ENCODE results near the gene OBI1.

Gene OBI1, protein sequence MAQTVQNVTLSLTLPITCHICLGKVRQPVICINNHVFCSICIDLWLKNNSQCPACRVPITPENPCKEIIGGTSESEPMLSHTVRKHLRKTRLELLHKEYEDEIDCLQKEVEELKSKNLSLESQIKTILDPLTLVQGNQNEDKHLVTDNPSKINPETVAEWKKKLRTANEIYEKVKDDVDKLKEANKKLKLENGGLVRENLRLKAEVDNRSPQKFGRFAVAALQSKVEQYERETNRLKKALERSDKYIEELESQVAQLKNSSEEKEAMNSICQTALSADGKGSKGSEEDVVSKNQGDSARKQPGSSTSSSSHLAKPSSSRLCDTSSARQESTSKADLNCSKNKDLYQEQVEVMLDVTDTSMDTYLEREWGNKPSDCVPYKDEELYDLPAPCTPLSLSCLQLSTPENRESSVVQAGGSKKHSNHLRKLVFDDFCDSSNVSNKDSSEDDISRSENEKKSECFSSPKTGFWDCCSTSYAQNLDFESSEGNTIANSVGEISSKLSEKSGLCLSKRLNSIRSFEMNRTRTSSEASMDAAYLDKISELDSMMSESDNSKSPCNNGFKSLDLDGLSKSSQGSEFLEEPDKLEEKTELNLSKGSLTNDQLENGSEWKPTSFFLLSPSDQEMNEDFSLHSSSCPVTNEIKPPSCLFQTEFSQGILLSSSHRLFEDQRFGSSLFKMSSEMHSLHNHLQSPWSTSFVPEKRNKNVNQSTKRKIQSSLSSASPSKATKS

GRCh38 chr13:78658630-78659449 is at the start of gene OBI1:
OBI1 (minus strand) TSS chr13:78659155; CDS start chr13:78659120, 35 bp downstream.
- TF ChIP-seq, protein P1, sequence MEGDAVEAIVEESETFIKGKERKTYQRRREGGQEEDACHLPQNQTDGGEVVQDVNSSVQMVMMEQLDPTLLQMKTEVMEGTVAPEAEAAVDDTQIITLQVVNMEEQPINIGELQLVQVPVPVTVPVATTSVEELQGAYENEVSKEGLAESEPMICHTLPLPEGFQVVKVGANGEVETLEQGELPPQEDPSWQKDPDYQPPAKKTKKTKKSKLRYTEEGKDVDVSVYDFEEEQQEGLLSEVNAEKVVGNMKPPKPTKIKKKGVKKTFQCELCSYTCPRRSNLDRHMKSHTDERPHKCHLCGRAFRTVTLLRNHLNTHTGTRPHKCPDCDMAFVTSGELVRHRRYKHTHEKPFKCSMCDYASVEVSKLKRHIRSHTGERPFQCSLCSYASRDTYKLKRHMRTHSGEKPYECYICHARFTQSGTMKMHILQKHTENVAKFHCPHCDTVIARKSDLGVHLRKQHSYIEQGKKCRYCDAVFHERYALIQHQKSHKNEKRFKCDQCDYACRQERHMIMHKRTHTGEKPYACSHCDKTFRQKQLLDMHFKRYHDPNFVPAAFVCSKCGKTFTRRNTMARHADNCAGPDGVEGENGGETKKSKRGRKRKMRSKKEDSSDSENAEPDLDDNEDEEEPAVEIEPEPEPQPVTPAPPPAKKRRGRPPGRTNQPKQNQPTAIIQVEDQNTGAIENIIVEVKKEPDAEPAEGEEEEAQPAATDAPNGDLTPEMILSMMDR (IDR thresholded peaks at IDR 0.05; ENCODE audit: low read depth, low read length, missing control alignments), result no peak
- peak within 1 kb of the TSS; percentile 79 for H3K4me3 ChIP-seq (ENCODE audit: low read depth, low read length)
- DNase-seq (ENCODE audit: low read depth), result peak; percentile 70

GRCh38 chr13:78701383-78701782 is 42.4 kb upstream of the OBI1 start:
- TF ChIP-seq, protein P1 (IDR thresholded peaks at IDR 0.05; ENCODE audit: low read depth, low read length, missing control alignments), result no peak
- no peak for DNase-seq (ENCODE audit: low read depth)

GRCh38 chr13:78700121-78700910 is 41.4 kb upstream of the OBI1 start:
- no peak for DNase-seq (ENCODE audit: low read depth)
- TF ChIP-seq, protein P1 (IDR thresholded peaks at IDR 0.05; ENCODE audit: low read depth, low read length, missing control alignments), result no peak

More at GRCh38 chr13:78701383-78701782, 42.4 kb upstream of the OBI1 start:
- no peak overlapping the region for H3K4me3 ChIP-seq (ENCODE audit: low read depth, low read length)

DNA sequence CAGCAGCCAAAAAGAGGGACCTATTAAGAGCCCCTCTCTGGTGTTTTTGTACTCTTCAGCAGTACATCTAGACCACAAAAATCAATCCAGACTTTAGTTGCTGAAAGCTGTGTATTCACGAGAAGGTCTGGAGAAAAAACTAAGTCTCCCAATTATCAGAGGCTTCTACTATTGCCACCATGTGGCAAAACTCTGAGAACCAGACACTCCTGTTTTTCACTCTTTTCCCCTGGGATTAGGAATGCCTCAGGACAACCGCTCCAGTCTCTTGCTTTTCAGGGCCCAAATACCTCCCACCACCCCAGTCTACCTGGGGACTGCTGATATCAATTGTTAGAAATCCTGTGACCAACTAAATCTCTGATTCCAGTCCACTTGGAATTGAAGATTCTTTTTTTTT is 30.1 kb upstream of the OBI1 start:
- no peak overlapping the region for H3K4me3 ChIP-seq (ENCODE audit: low read depth, low read length)
- TF ChIP-seq, protein P1 (IDR thresholded peaks at IDR 0.05; ENCODE audit: low read depth, low read length, missing control alignments), result no peak
- no peak for DNase-seq (ENCODE audit: low read depth)

More at GRCh38 chr13:78700121-78700910, 41.4 kb upstream of the OBI1 start:
- no peak overlapping the region for H3K4me3 ChIP-seq (ENCODE audit: low read depth, low read length)

DNA sequence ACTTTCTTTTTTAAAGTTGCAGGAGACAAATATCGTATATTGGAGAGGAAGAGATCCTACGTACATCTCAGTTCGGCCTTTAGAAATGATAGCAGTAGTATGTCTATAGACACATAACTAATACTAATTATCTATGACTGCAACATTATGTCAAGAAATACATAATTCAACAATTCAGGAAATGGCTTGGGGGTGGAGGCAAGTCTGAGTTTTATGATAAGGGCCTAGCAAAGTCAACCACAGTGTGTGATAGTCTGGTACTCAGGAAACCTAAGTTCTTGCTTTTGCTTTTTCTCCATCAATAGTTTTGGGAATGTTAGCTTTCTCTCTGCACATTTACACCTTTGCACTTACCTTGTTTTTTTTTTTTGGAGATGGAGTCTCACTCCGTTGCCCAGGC is 27.5 kb upstream of the OBI1 start:
- DNase-seq (ENCODE audit: low read depth), result no peak
- TF ChIP-seq, protein P1 (IDR thresholded peaks at IDR 0.05; ENCODE audit: low read depth, low read length, missing control alignments), result no peak
- no peak overlapping the region for H3K4me3 ChIP-seq (ENCODE audit: low read depth, low read length)

Measured in GM12864 (cell line).